Erythroblast (primary cell): Measurements from ENCODE around the gene NXPH4.

Experiments used
- DNase-seq, 2 experiments: peaks; one replicate each; lab custom pipeline; 2025; lab: John Stamatoyannopoulos, UW
- GATA1 ChIP-seq: IDR thresholded peaks from 2 replicates; pipeline ENCODE4 v1.6.1; 2011; ENCODE audit warnings: low read depth, mild to moderate bottlenecking, control low read depth, low read length, moderate library complexity
- POLR2A ChIP-seq: IDR thresholded peaks from 2 replicates; pipeline ENCODE4 v1.6.1; 2011; ENCODE audit warnings: mild to moderate bottlenecking, low read length

NXPH4 gene

GRCh38 chr12:57248934-57249742, 32.5 kb downstream of the NXPH4 start:
- TF ChIP-seq POLR2A (no peak), GATA1 (no peak)
- DNase-seq = no peak

DNA sequence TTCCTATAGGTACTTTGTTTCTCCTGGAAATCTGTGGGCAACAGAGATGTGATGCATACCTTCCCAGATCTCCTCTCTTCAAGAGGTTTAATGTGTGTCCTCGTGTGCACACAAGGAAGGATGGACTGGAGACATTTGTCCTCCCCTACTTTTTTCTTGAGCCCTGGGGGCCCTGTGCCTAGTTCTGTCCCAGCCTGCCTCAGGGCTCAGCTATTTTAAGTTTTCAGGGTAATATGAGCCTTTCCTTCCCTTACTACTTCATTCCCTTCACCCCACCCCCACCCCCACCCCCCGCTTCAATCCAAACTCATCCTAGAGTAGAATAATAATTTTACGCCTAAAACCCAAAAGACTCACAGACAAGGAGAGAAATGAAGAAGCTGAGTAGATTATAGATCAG, 33.9 kb downstream of the NXPH4 start:
- TF ChIP-seq GATA1 = no peak
- no peak for TF ChIP-seq POLR2A
- DNase-seq = no peak

DNA sequence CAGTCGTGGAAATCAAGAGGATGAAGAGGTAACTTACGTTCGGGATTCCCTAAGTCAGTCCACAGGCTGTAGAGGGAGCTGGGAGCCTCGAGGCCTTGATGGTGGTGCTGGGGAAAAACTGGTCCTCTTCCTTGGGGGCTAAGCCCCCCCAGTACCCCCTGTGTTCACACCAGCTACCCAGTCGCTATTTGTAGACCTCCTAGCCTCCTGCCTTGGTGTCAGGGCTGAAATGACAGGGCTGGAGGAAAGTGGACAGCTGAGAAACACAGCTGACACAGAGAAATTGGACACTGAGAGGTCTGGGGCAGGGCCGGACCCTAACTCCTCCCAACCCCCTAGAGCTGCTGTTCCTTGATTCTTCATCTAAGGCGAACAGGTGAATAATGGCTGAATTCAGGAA, 34.4 kb downstream of the NXPH4 start, which contains the start of gene STAC3:
TSS of gene STAC3 (minus strand) at position 232 of the 400 bp plus-strand sequence. CDS start 1,551 bp downstream, outside the sequence.
- no peak for TF ChIP-seq GATA1
- no peak for TF ChIP-seq POLR2A
- DNase-seq = no peak

GRCh38 chr12:57254506-57255280, 38.1 kb downstream of the NXPH4 start:
- TF ChIP-seq GATA1 (no peak), POLR2A (no peak)
- DNase-seq = no peak

- TF ChIP-seq POLR2A (no peak), GATA1 (no peak)
- no peak for DNase-seq
These were observed 39.3 kb downstream of the NXPH4 start for GRCh38 chr12:57255916-57256315.

DNA sequence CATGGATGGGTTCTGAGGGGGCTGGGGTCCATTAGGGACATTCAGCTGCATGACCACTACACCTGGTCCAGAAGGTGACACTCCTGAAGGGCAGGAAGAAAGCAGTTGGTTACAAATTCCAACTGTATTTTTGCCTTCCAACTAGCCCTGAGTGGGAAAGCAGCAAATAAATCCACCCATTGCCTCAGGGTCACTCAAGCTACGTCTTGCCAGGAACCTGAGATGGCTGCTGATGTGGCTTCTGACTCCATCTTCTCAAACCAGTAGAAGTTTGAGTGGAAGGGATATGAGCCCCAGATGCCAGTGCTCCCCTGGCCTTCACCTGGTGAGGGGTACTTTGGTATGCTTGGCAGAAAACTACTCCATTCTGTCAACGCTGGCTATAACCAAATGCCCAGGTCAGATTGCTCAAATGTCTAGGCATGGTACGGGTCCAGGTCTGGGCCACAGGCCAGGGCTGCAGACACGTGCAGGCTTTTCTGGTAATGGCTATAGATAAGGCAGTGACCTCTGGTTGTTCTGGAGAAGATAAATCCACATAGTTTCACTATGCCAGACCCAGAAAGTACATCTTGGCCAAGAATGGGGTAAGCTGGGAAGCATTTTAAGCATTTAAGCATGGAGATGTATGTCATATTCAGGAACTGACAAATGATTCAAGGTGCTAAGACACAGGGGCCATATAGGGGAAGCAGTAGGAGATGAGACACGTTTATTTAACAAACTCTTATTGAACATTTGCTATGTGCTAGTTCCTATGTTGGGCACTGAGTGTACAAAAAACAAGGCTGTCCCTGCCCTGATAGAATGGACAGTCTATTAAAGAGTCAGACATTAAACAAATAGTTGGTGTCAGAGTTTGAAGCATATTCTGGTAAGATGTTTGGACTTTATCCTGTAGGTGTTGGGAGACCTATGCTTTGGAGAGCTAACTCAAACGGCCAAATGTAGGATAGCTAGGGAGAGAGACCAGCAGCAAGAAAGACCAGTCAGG, 42.7 kb downstream of the NXPH4 start:
- peak; percentile 55 to 73 for DNase-seq
- TF ChIP-seq GATA1 (no peak), POLR2A (no peak)

- DNase-seq = no peak
- TF ChIP-seq POLR2A (no peak), GATA1 (no peak)
These were observed 43.8 kb downstream of the NXPH4 start for GRCh38 chr12:57260366-57260765.

GRCh38 chr12:57261428-57261865, 44.9 kb downstream of the NXPH4 start:
- TF ChIP-seq POLR2A (no peak), GATA1 (no peak)
- no peak for DNase-seq

DNA sequence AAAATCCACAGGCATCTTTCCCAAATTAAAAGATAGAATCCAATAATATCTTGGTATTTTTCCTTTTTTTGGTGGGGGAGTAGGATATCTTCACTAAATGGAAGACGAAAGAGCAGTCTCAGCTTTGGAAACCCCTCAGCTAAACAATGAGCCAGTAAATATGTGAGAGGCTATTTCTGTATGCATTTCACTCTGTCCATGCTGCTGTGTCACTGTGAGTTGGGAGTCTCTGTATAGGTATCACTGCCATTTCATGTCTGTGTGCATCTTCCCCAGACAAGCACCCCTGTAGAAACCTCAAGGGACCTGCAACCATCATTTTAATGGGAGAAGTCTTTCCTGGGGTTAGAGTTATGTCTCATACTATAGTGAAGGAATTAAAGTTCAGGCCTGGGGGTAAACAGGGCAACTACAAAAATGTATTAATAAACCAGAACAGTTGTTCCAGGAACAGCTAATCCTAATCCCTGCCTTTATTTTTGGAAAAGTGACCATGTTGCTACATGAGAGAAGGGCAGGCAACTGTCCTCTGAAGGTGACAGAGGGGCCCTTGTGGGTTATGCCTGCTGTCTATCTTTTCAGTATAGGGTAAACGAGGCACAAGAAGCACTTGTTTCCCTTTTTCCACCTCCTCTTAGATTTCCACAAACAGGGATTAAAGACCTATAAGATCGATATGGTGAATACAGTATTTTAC, 45.7 kb downstream of the NXPH4 start:
- TF ChIP-seq GATA1 = no peak
- no peak for TF ChIP-seq POLR2A

GRCh38 chr12:57263096-57263495, 46.5 kb downstream of the NXPH4 start:
- DNase-seq = no peak
- TF ChIP-seq POLR2A (no peak), GATA1 (no peak)

More for the DNA sequence above, 45.7 kb downstream of the NXPH4 start:
- DNase-seq = peak in 1 of 2 experiments; percentile 50

DNA sequence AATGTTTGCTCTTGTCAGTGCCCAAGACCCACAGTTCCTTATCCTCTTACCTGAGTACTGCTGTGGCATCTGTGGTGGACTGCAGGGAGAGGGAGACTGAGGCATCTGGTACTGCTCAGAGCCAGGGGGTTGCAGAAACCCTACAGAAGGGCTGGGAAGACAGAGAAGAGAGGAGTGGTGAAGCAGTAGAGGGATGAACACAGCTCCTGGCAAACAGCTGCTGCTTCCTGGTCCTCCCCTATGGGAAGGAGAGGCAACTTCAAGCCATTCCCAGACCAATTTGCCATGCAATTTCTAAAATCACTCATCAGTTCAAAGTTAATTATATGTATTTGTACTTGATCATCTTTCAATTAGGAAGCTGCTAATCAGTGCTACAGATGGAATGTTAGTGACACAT, 50.1 kb downstream of the NXPH4 start:
- DNase-seq = no peak

GRCh38 chr12:57268264-57268663, 51.7 kb downstream of the NXPH4 start:
- DNase-seq = no peak

More for the DNA sequence above, 50.1 kb downstream of the NXPH4 start:
- TF ChIP-seq POLR2A (no peak), GATA1 (no peak)

More at GRCh38 chr12:57268264-57268663, 51.7 kb downstream of the NXPH4 start:
- no peak for TF ChIP-seq POLR2A
